HepG2 (cell line): ENCODE results near the gene ARHGAP12. TPM values are rescaled to one million over a fixed set of nuclear protein-coding genes. Genes with fewer than 3 reads are reported as not detected.

ENCODE experiments used
- ATAC-seq: fragments of 200-7000 bp; cut with Tn5 transposase; 3 replicates; pipeline ENCODE4 v1.9.1; 2020; ENCODE audit warnings: mild to moderate bottlenecking, moderate library complexity
- BruUV-seq: library from RNA; stranded (reverse); fragments of 400-500 nt; replicated peaks from 2 replicates; lab custom pipeline; 2021; lab: Mats Ljungman, UMichigan
- CTCF ChIA-PET: fragments of 300-600 bp; formaldehyde crosslinking; extraction: SDS; loops from one replicate; lab custom pipeline; 2021; ENCODE audit warnings: low total read pairs, inconsistent platforms, low intra/inter-chr PET ratio; lab: Yijun Ruan, JAX
- POLR2A ChIA-PET: fragments of 350-600 bp; sonication (Branson Sonifier 250); formaldehyde crosslinking; loops from one replicate; lab custom pipeline; 2020; ENCODE audit warnings: antibody characterized with exemption, inconsistent platforms; lab: Yijun Ruan, JAX
- DNase-seq: peaks from one replicate; pipeline ENCODE4 v3.0.0-alpha.2; 2015; ENCODE audit warnings: low spot score
- FAIRE-seq: peaks from 3 replicates; lab custom pipeline; 2011; peaks lifted over from hg19 to GRCh38; lab: Jason Lieb, UNC
- H2AFZ ChIP-seq: one replicate; pipeline ENCODE4 v1.6.1; 2011; ENCODE audit warnings: low read length, inconsistent platforms
- H3K27ac ChIP-seq: fragments of 300-600 bp; 3 replicates; pipeline ENCODE4 v1.8.0; 2011; ENCODE audit warnings: mixed run types, mild to moderate bottlenecking, mixed read lengths, low read length, inconsistent platforms; ENCODE audit not compliant: insufficient read depth; ENCODE audit errors: extremely low read length
- H3K27me3 ChIP-seq, 2 experiments: fragments of 200-600 bp in 1 of 2; 2 replicates in 1 of 2; 3 replicates in 1 of 2; pipeline versions ENCODE4 v1.6.0 to v1.8.0; 2011; ENCODE audit warnings: low read length in 2 of 2, mild to moderate bottlenecking in 2 of 2, moderate library complexity in 2 of 2, inconsistent platforms in 1 of 2; ENCODE audit not compliant: insufficient read depth in 2 of 2, control insufficient read depth in 1 of 2
- H3K36me3 ChIP-seq, 2 experiments: fragments of 200-600 bp in 1 of 2; replicated peaks in 1 of 2; 2 replicates in 1 of 2; 3 replicates in 1 of 2; pipeline versions ENCODE4 v1.5.1 to v1.8.0; 2011; ENCODE audit warnings: low read length in 2 of 2, inconsistent platforms in 1 of 2; ENCODE audit not compliant: insufficient read depth in 2 of 2, control insufficient read depth in 1 of 2
- H3K4me1 ChIP-seq: 2 replicates; pipeline ENCODE4 v1.5.1; 2012; ENCODE audit warnings: low read length, inconsistent platforms; ENCODE audit not compliant: insufficient read depth
- H3K4me2 ChIP-seq: 2 replicates; pipeline ENCODE4 v1.6.0; 2011; ENCODE audit warnings: low read depth, low read length, inconsistent platforms
- H3K4me3 ChIP-seq, 3 experiments: fragments of 200-600 bp in 1 of 3; sonication (generic), shearing (Covaris generic) in 1 of 3; replicated peaks in 1 of 3; 2 replicates each; pipeline ENCODE4 v1.5.1; 2011 to 2016; ENCODE audit warnings: low read length in 3 of 3, inconsistent platforms in 2 of 3, low read depth in 2 of 3, mild to moderate bottlenecking in 2 of 3, control low read depth in 1 of 3, mixed read lengths in 1 of 3; ENCODE audit not compliant: insufficient read depth in 1 of 3
- H3K79me2 ChIP-seq: one replicate; pipeline ENCODE4 v1.6.1; 2011; ENCODE audit warnings: low read length, inconsistent platforms; ENCODE audit not compliant: insufficient read depth
- H3K9ac ChIP-seq: 2 replicates; pipeline ENCODE4 v1.6.0; 2011; ENCODE audit warnings: mild to moderate bottlenecking, low read depth, low read length, inconsistent platforms; ENCODE audit not compliant: insufficient read depth
- H3K9me3 ChIP-seq: 2 replicates; pipeline ENCODE4 v1.5.1; 2012; ENCODE audit warnings: mild to moderate bottlenecking, low read length
- H4K20me1 ChIP-seq: 2 replicates; pipeline ENCODE4 v1.6.0; 2011; ENCODE audit warnings: inconsistent platforms, mild to moderate bottlenecking, low read length, moderate library complexity; ENCODE audit not compliant: insufficient read depth
- CENPBD1 ChIP-seq: sonication (generic); formaldehyde crosslinking; IDR thresholded peaks from 2 replicates; pipeline ENCODE4 v1.8.0; 2022; ENCODE audit warnings: missing genetic modification reagents, low read depth, mild to moderate bottlenecking, borderline replicate concordance
- DBP ChIP-seq: sonication (generic); formaldehyde crosslinking; IDR thresholded peaks from 2 replicates; pipeline ENCODE4 v1.4.0; 2020; ENCODE audit warnings: missing genetic modification reagents; ENCODE audit errors: not compliant biosample characterization
- DMTF1 ChIP-seq: sonication (generic); formaldehyde crosslinking; IDR thresholded peaks from 2 replicates; pipeline ENCODE4 v1.4.0; 2020; ENCODE audit warnings: mild to moderate bottlenecking, missing genetic modification reagents
- GMEB1 ChIP-seq: sonication (generic); formaldehyde crosslinking; IDR thresholded peaks from 2 replicates; pipeline ENCODE4 v1.5.1; 2020; ENCODE audit warnings: missing genetic modification reagents, mild to moderate bottlenecking, borderline replicate concordance
- PPARG ChIP-seq: conservative IDR thresholded peaks from 2 replicates; pipeline ENCODE4 v1.6.1; 2016; ENCODE audit warnings: missing biosample characterization, missing genetic modification reagents
- PRDM10 ChIP-seq: sonication (generic); formaldehyde crosslinking; IDR thresholded peaks from 2 replicates; pipeline ENCODE4 v1.4.0; 2020; ENCODE audit warnings: low read depth, missing genetic modification reagents
- ZC3H13 ChIP-seq: sonication (generic); formaldehyde crosslinking; IDR thresholded peaks from 2 replicates; pipeline ENCODE4 v1.8.1; 2023; ENCODE audit warnings: mild to moderate bottlenecking, missing genetic modification reagents, moderate library complexity
- ZNF564 ChIP-seq: sonication (generic); formaldehyde crosslinking; IDR thresholded peaks from 2 replicates; pipeline ENCODE4 v1.8.1; 2023; ENCODE audit warnings: mild to moderate bottlenecking, missing genetic modification reagents
- WGBS: methylation state at CpG from one replicate; pipeline ENCODE4 v1.1.6; 2017; ENCODE audit warnings: low lambda C conversion rate; 5-methylcytosine and 5-hydroxymethylcytosine counted together
- in situ Hi-C: cut with HindIII; loops from 2 replicates; pipeline ENCODE4 v1.10.0; 2017; ENCODE audit warnings: low pct_unique_long_range_greater_than_20kb; ENCODE audit not compliant: extremely low pct_ligation_motif_present
- intact Hi-C: fragments of 100-400 bp; cut with micrococcal nuclease; formaldehyde crosslinking; loops from one replicate; pipeline ENCODE4 v1.10.0; 2022; ENCODE audit not compliant: unreplicated experiment
- polyA plus RNA-seq, 8 experiments: library from polyadenylated mRNA; depleted of rRNA in 3 of 8; stranded (reverse) in 7 of 8; unstranded in 1 of 8; fragments of >200 nt; fragmentation: Illumina TruSeq in 4 of 8; extraction: Trizol in 4 of 8; gene quantifications; 2 replicates each; pipeline versions ENCODE4 v1.2.1 to v1.2.3, GENCODE V29; 2011 to 2016; ENCODE audit warnings: low read depth in 4 of 8, missing spikeins in 1 of 8, mixed read lengths in 1 of 8; ENCODE audit not compliant: insufficient read depth in 1 of 8
- total RNA-seq, 5 experiments: library from RNA; depleted of rRNA; stranded (reverse); fragments of >200 nt; fragmentation: Illumina TruSeq; extraction: Trizol; gene quantifications; 2 replicates each; pipeline ENCODE4 v1.2.3, GENCODE V29; 2016; ENCODE audit warnings: low read depth in 1 of 5

The ARHGAP12 gene
- total and polyA plus RNA-seq, 2 of the 13 experiments (the other 11 are each of a cell fraction or from before 2014, with no cell fraction given), result 25.0 to 54.6 TPM

GRCh38 chr10:31897506-31897905 is 31.1 kb downstream of the ARHGAP12 start:
- intact Hi-C loops, result no loop called here
- Histone ChIP-seq H3K27ac (no peak overlapping the region), H3K9me3 (no peaks in the 10 kb centered on the region), H3K4me1 (peaks cover 5% of the 10 kb centered on the region), H3K9ac (no peak overlapping the region), H3K79me2 (peaks cover 74% of the 10 kb centered on the region), H3K4me2 (no peak overlapping the region), H3K36me3 (peaks cover 4 to 16% of the 10 kb centered on the region in 2 experiments; a peak in 4 of 5 replicates), H3K27me3 (no peaks in the 10 kb centered on the region), H2AFZ (no peak overlapping the region), H4K20me1 (peaks cover 16% of the 10 kb centered on the region), H3K4me3 (no peak overlapping the region)
- BruUV-seq, result no TSS peak
- no peak for DNase-seq
- ATAC-seq, result no peak
- POLR2A ChIA-PET, result no interaction called here
- no peak for FAIRE-seq
- in situ Hi-C loops, result no loop called here
- TF ChIP-seq PPARG (CRISPR knock-in tag) (no peak), DMTF1 (CRISPR knock-in tag) (no peak)
- WGBS, result 95% methylated on average over 2 of the region's 2 CpGs
- CTCF ChIA-PET, result no interaction called here

- POLR2A ChIA-PET, result no interaction called here
- CTCF ChIA-PET, result no interaction called here
- Histone ChIP-seq H3K79me2 (peaks cover 71% of the 10 kb centered on the region), H3K9ac (no peak overlapping the region), H3K4me1 (peaks cover 5% of the 10 kb centered on the region), H3K36me3 (peaks cover 2 to 16% of the 10 kb centered on the region in 2 experiments; a peak in 4 of 5 replicates), H3K27me3 (no peaks in the 10 kb centered on the region), H4K20me1 (peaks cover 16% of the 10 kb centered on the region), H2AFZ (no peak overlapping the region), H3K27ac (no peak overlapping the region), H3K9me3 (no peaks in the 10 kb centered on the region), H3K4me3 (no peak overlapping the region), H3K4me2 (no peak overlapping the region)
- ATAC-seq, result no peak
- 100% methylated on average over 1 of the region's 1 CpG for WGBS
- DNase-seq, result no peak
- FAIRE-seq, result no peak
- in situ Hi-C loops (no loop called here), intact Hi-C loops (no loop called here)
- TF ChIP-seq CENPBD1 (CRISPR knock-in tag) (no peak), ZC3H13 (CRISPR knock-in tag) (no peak), DBP (CRISPR knock-in tag) (no peak), PRDM10 (CRISPR knock-in tag) (no peak), ZNF564 (CRISPR knock-in tag) (no peak), GMEB1 (CRISPR knock-in tag) (no peak)
- no TSS peak for BruUV-seq
Measured at GRCh38 chr10:31896968-31897384, 31.7 kb downstream of the ARHGAP12 start.
